Stimulated activated CD4-positive, alpha-beta T cell treated with anti-CD3 and anti-CD28 coated beads, Interleukin-15, amount 100 ng/mL, for 48 hours (primary cell): ENCODE data around the gene OCIAD2.
"Not testable (repeated sequence)": the region's sequence is repeated elsewhere in the genome, so short reads cannot be mapped to it uniquely, and the experiment has no call there.

Experiments
- DNase-seq, 2 donors: peaks; one replicate each; pipeline ENCODE4 v3.0.0-alpha.2; 2020; ENCODE audit warnings: low read depth in 2 of 2

The OCIAD2 gene

DNA sequence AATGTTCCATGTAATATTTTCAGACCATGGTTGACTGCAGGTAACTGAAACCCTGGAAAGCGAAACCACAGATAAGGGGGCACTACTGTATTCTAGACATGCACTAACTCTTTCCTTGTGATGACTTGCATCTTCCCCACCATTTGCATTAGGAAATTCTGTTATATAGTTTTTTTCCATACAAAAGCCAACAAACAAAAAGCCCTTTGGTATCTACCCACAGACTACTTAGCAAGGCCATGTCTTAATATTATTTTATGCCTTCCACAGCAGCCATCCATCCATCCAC is 52.2 kb downstream of the OCIAD2 start:
- no peak for DNase-seq

DNA sequence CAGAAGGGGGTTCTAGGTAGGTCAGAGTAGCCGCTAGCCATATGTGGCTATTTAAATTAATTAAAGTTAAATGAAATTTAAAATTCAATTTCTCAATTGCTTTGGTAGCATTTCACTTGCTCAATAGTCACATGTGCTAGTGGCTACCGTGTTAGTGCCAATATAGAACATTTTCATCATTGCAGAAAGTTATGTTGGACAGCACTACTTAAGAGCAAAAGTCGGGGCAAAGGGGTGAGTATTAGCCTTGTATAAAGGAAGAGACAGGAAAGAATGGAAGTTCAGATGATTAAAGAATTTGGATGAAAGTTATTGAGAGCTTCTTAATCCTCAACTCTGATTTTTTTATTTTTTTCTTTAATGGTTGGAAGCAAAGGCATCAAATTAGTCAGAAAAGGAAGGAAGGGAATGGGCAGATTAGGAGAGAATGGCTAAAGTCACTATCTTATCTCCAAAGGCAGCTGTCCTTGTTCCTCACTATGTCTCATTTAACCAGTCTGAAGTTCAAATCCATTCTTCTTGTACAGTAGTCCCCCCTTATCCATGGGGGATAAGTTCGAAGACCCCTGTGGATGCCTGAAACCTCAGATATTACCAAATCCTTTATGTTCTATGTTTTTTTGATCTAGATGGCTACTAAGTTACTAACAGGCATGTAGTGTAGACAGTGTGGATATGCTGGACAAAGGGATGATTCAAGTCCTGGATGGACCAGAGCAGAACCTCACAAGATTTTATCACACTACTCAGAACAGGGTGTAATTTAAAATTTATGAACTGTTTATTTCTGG is 52.8 kb downstream of the OCIAD2 start:
- no peak for DNase-seq

DNA sequence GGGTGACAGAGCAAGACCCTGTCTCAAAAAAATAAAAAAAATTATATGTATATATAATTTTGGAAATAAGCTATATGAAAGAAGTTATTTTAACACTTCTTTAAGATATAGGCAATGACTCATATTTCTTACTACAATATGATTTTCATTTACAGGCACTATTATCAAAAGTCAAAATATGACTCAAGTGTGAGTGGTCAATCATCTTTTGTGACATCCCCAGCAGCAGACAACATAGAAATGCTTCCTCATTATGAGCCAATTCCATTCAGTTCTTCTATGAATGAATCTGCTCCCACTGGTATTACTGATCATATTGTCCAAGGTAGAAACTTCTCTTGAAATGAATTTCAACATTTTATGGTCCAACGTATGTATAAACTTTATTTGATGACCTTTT is 54.9 kb downstream of the OCIAD2 start:
- no peak for DNase-seq

DNA sequence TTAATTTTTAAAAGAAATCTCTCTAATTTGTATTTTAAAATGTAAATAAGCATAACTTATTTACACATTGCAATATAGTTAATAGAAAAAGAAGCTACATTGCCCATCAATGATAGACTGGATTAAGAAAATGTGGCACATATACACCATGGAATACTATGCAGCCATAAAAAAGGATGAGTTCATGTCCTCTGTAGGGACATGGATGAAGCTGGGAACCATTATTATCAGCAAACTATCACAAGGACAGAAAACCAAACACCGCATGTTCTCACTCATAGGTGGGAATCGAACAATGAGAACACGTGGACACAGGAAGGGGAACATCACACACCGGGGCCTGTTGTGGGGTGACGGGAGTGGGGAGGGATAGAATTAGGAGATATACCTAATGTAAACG is 57.8 kb downstream of the OCIAD2 start:
- not testable (repeated sequence) for DNase-seq

DNA sequence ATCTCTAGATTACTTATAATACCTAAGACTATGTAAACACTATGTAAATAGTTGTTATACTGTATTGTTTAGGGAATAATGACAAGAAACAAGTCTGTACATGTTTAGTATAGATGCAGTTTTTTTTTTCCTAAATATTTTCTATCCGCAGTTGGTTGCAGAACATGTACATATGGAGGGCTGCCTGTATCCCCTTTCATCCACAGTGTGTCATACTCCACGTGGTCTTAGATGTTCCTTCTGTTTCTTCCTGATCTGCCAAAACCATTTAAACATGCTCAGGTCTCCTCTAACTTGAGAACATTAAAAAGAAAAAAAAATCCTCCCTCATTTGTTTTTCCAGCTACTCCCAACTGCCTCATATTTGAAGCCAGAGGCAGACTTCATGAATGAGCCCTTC is 61.7 kb downstream of the OCIAD2 start:
- no peak for DNase-seq

DNA sequence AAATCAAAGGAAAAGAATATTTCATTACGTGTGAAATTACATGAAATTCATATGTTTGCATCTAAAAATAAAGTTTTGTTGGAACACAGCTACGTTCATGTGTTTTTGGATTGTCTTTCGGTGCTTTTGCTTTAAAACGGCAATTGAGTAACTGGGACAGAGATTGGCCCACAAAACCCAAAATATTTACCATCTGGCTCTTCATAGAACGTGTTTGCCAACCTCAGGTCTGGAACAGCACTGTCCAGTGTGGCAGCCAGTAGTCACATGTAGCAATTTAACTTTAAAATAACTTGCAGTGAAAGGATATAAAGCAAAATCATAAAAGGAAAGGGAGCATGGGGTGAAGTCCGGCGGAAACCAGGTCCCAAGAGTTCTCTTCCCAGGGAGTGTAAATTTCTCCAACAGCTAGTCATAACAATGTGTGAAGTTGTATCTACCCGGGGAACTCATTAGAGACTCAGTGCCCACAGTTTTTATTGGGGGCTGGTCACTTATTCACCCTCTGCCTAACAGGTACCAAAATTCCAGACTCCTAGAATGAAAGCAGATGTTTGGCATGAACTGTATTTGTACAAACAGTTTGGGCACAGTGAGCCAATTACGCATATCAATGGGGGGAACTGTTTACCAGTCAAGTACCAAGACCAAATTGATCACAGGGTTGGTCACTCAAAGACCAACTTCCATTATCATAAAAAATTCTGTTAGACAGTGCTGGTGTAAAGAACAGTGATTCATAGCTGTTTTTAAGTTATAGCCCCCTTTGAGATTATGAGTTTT is 65.3 kb downstream of the OCIAD2 start:
- no peak for DNase-seq

DNA sequence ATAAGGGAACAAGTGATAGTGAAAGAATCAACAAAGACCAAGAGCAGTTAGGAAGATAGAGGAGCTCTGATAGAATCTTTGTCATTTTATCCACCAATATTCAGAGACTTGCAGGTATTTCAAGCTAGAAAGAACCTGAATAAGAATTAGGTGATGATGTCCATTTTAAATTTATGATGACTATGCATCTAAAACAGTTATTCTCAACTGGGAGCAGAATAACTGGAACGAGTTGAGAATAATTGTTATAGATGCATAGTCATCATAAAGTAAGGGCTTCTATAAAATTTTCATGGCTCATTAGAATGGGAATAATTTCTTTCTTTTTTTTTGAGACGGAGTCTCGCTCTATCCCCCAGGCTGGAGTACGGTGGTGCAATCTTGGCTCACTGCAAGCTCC is 69.9 kb downstream of the OCIAD2 start:
- DNase-seq = no peak
